HL-60 (cell line): Measurements from ENCODE around the gene TSPAN11.

Source experiments
- CTCF ChIP-seq: IDR thresholded peaks from one replicate; pipeline ENCODE4 v1.5.1; 2011; ENCODE audit warnings: low read length, control low read depth, inconsistent platforms; ENCODE audit not compliant: insufficient read depth
- POLR2AphosphoS5 ChIP-seq: IDR thresholded peaks from 2 replicates; pipeline ENCODE4 v1.6.1; 2012; ENCODE audit warnings: low read depth
- REST ChIP-seq: IDR thresholded peaks from 2 replicates; pipeline ENCODE4 v1.6.1; 2012; ENCODE audit warnings: low read depth; ENCODE audit not compliant: insufficient replicate concordance

- TF ChIP-seq CTCF (no peak), REST (no peak), POLR2AphosphoS5 (no peak)
These were observed 64.2 kb downstream of the TSPAN11 start for GRCh38 chr12:30990776-30991175.
